GM23338 (cell line): ENCODE results near the gene FLNB.

ENCODE experiments used
- CTCF ChIP-seq, 2 experiments: fragments of 200-600 bp in 1 of 2; sonication (generic) in 1 of 2; conservative IDR thresholded peaks; 2 replicates each; pipeline versions ENCODE4 v1.5.1 to v1.6.1; 2016 to 2017; ENCODE audit warnings: antibody characterized with exemption in 2 of 2, low read depth in 2 of 2, mild to moderate bottlenecking in 2 of 2, moderate library complexity in 1 of 2
- ETS1 ChIP-seq: IDR thresholded peaks from 2 replicates; pipeline ENCODE4 v1.6.1; 2016; ENCODE audit warnings: antibody characterized with exemption
- POLR2AphosphoS5 ChIP-seq: IDR thresholded peaks from 2 replicates; pipeline ENCODE4 v1.6.1; 2016; ENCODE audit warnings: antibody characterized with exemption, low read depth
- REST ChIP-seq: IDR thresholded peaks from one replicate; pipeline ENCODE4 v1.6.1; 2018; ENCODE audit warnings: antibody characterized with exemption; ENCODE audit not compliant: unreplicated experiment
- ZNF114 ChIP-seq: fragments of 250-450 bp; sonication (Bioruptor Pico); IDR thresholded peaks from 2 replicates; pipeline ENCODE4 v1.5.0; 2020; ENCODE audit warnings: mild to moderate bottlenecking, moderate library complexity

- TF ChIP-seq CTCF (conservative IDR thresholded peaks at IDR 0.05; ENCODE audit: low read depth in 2 of 2) (no peak), POLR2AphosphoS5 (no peak), ZNF114 (CRISPR knock-in tag) (no peak), REST (no peak), ETS1 (no peak)
Observed at GRCh38 chr3:58122936-58123700, 114.9 kb downstream of the FLNB start.
